ENCODE measurements around the gene CCDC171.
"Not testable (repeated sequence)": the region's sequence is repeated elsewhere in the genome, so short reads cannot be mapped to it uniquely, and the experiment has no call there.

The CCDC171 gene

GRCh38 chr9:15552636-15553527 lies at the start of gene CCDC171:
Gene CCDC171 (plus strand): TSS chr9:15553043. CDS start chr9:15564089, 11,046 bp downstream.
- peak; percentile 84 to 90 for DNase-seq

DNA sequence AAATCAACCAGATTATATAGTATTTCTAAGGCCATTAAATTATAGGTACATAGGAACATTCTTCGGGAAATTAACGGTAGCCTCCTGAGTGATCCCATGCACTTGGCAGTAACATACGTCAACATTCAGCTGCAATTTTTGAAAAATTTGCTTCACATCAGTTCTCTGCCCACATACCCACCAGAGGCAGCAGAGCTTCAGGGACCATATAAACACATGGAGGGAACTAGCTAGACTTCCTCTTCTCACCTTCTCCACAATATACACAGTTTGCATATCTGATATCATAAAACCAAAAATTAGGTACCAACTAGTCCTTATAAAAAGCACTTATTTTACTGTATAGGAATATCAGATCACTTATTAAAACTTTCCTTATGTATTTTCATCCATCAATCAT lies 46.9 kb upstream of the CCDC171 start:
- DNase-seq = no peak

- DNase-seq = peak in 1 of 2 experiments; percentile 12
Observed at GRCh38 chr9:15509931-15510788, 42.7 kb upstream of the CCDC171 start.

DNA sequence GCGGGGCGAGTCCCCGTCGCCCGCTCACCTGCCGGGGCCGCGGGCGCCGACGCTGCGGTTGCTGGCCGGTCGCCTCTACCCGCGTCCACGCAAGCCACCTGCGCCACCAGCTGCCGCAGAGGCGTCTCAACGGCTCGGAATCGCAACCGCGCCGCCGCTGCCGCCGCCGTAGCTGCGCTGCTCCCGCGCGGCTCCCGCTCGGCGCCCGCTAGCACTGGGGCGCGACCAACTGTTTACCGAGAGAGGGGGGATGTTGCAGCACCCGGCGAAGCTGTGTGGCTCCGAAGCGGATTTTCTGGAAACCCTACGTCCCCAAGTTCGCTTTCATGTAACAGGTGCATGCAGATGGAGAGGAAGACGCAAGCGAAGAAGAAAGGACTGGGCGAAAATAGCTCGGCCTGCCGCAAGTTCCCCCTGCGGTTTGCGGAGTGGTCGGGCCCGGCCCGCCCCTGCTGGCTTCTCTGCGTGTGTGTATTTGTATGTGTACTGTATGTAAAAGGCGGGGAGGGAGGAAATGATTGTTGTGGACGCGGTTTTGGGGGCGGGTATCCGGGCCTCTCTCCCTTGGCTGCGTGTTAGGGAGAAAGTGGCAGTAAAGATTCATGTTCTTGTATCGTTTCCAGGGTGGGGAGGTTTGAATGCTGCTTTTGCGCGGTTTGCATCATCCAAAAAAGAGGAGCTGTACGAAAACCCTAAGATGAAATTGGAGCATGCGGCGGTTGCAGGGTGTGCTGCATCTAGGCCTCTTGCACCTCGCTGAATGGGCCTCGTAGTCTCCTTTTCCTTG lies 41.9 kb upstream of the CCDC171 start, which contains the start of gene PSIP1:
TSS of gene PSIP1 (minus strand) at position 182 of the 787 bp plus-strand sequence. CDS start 782 bp downstream, outside the sequence.
- peak; percentile 48 to 78 for DNase-seq

- no peak for DNase-seq
Observed at GRCh38 chr9:15512204-15512603, 40.6 kb upstream of the CCDC171 start.

- no peak for DNase-seq
Observed at GRCh38 chr9:15512889-15513288, 40.0 kb upstream of the CCDC171 start.

DNA sequence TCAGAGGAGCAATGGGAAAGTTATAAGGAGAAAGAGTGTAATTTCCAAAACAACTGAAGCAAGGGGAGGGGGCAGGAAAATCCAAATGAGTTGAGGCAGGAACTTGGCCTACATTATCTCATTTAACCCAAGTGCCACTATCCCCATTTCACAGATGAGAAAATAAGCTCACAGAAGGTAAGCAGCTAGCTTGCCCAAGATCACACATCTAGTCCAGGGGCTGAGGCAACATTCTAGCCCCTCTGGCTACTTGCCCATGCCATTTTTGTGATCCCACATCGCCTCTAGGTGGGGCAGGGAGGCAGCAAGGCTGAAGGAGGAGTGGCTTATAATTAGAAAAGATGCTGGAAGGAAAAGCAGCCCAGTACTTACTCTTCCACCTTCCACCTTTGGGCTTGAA lies 39.5 kb upstream of the CCDC171 start:
- DNase-seq = no peak

- DNase-seq = no peak
Observed at GRCh38 chr9:15519831-15520230, 33.0 kb upstream of the CCDC171 start.

DNA sequence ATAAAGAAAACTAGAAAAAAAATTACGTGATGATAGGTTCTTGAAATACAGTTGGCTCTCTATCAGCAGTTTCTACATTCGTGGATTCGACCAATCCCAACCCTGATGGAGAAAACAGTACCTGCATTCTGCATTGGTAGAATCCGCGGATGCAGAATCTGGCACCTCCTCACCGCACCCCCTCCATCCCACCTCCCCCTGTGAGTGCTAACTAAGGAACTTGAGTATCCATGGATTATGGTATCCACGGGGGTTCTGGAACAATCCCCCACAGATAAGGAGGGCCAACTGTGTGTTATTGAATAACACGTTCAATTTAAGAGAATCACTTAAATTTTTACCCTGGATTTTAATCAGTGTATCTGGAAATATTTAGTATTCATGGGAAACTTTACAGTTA lies 31.6 kb upstream of the CCDC171 start:
- no peak for DNase-seq

- no peak for DNase-seq
Observed at GRCh38 chr9:15522130-15522755, 30.6 kb upstream of the CCDC171 start.

DNA sequence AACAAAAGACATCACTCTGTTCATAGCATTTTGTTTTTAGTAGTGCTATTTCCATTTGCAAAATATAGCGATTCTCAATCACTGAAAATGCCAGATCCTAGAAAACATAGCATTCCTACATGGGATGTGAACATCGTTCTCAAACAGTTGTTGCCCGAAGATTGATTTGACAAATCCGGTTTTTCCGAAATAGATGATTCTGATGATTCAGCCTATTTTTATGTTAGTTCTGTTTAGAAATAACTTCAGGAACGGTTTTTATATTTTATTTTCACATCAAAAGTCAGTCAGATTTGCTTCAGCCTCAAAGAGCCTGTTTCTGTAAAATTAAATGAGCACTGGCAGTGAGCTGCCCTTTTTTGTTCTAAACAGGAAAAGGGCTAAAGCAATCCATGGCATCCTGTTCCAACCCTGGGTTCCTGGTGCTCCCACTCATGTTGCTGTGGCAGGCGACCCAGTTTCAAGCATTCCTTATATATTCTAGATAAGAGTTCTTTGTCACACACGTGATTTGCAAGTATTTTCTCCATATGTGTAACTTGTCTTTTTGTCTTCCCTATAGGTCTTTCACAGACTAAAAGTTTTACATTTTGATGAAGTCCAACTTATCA lies 27.9 kb upstream of the CCDC171 start:
- DNase-seq = no peak

GRCh38 chr9:15525958-15526357 lies 26.9 kb upstream of the CCDC171 start:
- DNase-seq = no peak

DNA sequence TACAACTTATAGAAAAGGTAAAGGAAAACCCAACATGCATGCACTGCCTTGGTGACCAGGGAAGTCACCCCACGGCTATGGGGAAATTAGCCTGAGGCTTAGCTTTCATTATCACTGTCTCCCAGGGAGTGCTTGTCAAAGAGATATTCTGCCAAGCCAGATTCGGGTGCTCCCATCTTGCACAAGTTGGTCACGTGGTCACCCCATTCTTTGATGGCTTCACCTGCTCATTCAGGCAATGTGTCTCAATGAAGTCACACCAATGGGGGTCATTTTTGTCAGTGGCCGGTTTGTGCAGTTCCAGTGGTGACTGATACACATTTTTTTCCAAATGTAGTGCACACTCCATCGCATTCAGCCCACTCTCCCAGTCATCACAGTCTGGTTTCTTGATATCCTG lies 25.8 kb upstream of the CCDC171 start:
- not testable (repeated sequence) for DNase-seq

DNA sequence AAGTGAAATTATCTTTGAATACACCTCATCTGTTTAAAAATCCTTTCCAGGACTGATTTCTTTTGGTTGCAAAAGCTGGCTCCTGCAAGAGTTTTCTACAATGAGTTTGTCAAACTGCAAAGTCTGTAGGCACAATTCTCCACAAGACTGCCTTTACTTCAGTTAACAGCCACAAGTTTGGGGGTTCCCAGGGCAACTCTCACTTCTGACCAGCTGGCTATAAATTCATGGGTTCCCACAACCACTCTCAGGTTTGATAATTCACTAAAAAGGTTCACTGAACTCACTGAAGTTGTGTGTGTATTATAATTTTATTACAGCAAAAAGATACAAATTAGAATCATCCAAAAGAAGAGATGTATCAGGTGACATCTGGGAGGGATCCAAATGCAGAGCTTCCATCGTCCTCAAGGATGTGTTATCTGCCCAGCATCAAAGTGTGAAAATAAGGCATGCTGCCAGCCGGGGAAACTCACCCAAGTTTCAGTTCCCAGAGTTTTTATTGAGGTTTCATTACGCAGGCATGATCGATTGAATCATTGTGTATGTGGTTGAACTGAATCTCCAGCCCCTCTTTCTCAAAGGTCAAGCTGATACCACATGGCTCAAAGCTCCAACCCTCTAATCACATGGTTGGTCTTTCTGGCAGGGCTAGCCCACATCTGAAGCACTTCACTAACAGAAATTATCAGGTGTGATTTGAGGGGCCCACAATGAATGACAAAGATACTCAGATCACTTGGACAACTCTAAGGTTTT lies 23.1 kb upstream of the CCDC171 start:
- no peak for DNase-seq

DNA sequence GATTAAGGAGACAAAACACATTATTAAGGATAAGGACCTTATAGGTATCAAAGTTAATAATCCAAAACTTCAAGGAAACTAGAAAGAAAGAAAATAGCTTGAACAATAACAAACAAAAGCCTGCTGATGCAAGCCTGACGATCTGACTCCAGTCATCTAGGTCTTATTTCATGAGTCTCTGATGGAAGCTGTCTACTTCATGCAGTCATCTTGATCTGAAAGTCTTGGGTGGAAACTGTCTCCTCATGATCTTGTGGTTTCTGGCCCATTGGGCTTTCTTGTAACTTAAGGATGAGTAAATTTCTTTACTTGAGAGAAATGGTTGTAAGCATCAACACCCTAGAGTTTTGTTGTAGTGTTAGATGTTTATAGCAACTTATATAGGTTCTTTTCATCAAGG lies 21.5 kb upstream of the CCDC171 start:
- DNase-seq = no peak

DNA sequence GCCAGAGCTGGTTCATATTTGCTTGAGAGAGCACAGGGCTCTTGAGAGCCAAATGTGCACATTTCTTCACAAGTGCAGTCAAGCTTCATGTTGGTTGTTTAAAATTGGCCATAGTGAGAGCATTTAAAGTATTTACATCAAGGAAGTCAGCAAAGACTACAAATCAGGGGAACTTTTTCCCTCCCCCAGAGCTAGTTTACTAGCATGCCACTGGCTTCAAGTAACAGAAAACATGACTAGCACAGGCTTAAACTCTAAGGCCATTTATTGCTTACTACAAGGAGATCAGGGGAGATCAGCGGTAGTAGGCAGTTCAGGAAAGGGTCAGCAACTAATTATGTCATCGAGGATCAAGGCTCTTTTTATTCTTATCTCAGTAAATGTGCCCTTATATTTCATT lies 11.0 kb upstream of the CCDC171 start:
- DNase-seq = no peak

- no peak for DNase-seq
Observed at GRCh38 chr9:15542624-15543023, 10.2 kb upstream of the CCDC171 start.

- no peak for DNase-seq
Observed at GRCh38 chr9:15543047-15543813, 9.6 kb upstream of the CCDC171 start.

DNA sequence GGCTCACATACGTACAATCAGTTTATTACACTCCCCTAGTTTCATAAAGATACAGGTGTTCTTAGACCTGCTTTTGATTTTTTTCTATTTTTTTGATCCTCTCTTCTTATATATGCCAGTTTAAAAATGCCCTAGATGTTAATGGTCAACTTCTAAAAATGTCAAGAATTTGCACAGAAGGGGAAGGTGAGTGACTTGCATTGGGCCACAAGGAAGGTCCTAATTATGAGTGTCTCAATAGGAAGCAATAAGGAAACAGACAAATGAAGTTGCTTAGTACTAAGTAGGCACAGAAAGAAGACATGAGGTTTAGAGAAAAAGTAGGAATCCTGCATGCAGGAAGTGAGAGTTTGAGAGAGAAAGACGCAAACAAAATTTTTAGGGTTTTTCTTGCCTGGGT lies 3.2 kb upstream of the CCDC171 start:
- DNase-seq = no peak

- peak in 1 of 2 experiments; percentile 27 for DNase-seq
Observed at GRCh38 chr9:15553528-15553898, 670 bp downstream of the CCDC171 start.
